ENCODE measurements around the gene NPBWR2.

- TF ChIP-seq CTCF (IDR thresholded peaks at IDR 0.05) (no peak), POLR2A (IDR thresholded peaks at IDR 0.05) (no peak)
Measured at GRCh38 chr20:64153410-64153809, 46.0 kb upstream of the NPBWR2 start.
